Thyroid gland (tissue), 4 donors: ENCODE data around the gene HNRNPD. TPM values are rescaled to one million over a fixed set of nuclear protein-coding genes. Genes with fewer than 3 reads are reported as not detected.

Experiments
- DNase-seq, 2 donors: peaks; one replicate each; pipeline ENCODE4 v3.0.0-alpha.2; 2019
- H3K27ac ChIP-seq, 3 donors: fragments of 200-600 bp; sonication (generic); 1 replicate in 2 of 3; 2 replicates in 1 of 3; pipeline ENCODE4 v1.5.1; 2016 to 2019; ENCODE audit warnings: mild to moderate bottlenecking in 1 of 3, moderate library complexity in 1 of 3
- H3K27me3 ChIP-seq: fragments of 200-600 bp; sonication (generic); one replicate; pipeline ENCODE4 v1.5.1; 2019
- H3K36me3 ChIP-seq, 2 donors: fragments of 200-600 bp; sonication (generic); one replicate each; pipeline ENCODE4 v1.5.1; 2016 to 2019
- H3K4me1 ChIP-seq, 2 donors: fragments of 200-600 bp; sonication (generic); one replicate each; pipeline ENCODE4 v1.5.1; 2017 to 2019
- H3K4me3 ChIP-seq, 3 donors: fragments of 200-600 bp; sonication (generic); replicated peaks in 1 of 3; 1 replicate in 2 of 3; 2 replicates in 1 of 3; pipeline ENCODE4 v1.5.1; 2016; ENCODE audit warnings: mild to moderate bottlenecking in 1 of 3
- H3K9me3 ChIP-seq: fragments of 200-600 bp; sonication (generic); one replicate; pipeline ENCODE4 v1.5.1; 2017
- CTCF ChIP-seq, 6 experiments: fragments of 200-600 bp in 3 of 6; fragments of 450-650 bp in 3 of 6; sonication (generic) in 3 of 6; IDR thresholded peaks; one replicate each; pipeline ENCODE4 v1.5.1; 2016 to 2019; ENCODE audit warnings: antibody characterized with exemption in 6 of 6, mild to moderate bottlenecking in 2 of 6, inconsistent platforms in 1 of 6, moderate library complexity in 1 of 6
- POLR2A ChIP-seq, 2 donors: fragments of 450-650 bp; IDR thresholded peaks; one replicate each; pipeline ENCODE4 v1.6.1; 2017; ENCODE audit warnings: antibody characterized with exemption in 2 of 2, mild to moderate bottlenecking in 2 of 2, moderate library complexity in 1 of 2
- WGBS, 2 donors: methylation state at CpG; one replicate each; pipeline ENCODE4 v1.1.5; 2017; 5-methylcytosine and 5-hydroxymethylcytosine counted together
- intact Hi-C: fragments of 100-400 bp; cut with DNase I; formaldehyde crosslinking; loops from one replicate; pipeline ENCODE4 v1.15.1; 2023
- total RNA-seq, 4 donors: library from RNA; depleted of rRNA; stranded (reverse); fragments of >200 nt; gene quantifications; one replicate each; pipeline ENCODE4 v1.2.3, GENCODE V29; 2016

HNRNPD gene
- total RNA-seq, 4 donors from 2014 or later: 67.1 to 145 (median 93.8) TPM

DNA sequence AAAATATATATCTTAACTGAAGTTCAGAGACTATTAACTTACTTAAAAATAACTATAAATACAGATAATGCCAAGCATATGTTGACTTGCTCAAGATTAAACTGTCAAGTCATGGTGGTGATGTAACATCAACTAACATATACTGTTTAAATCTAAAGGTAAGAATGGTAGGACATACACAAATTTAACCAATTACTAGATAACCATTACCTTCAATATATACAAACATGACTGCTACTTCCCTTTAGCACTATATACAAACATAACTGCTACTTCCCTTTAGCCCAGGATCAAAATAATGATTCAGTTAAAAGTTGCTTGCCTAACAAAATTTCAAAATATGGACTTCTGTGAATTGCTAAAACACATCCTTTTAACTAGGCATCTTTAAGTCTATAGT lies 14.9 kb downstream of the HNRNPD start:
- Histone ChIP-seq H3K36me3 (peaks cover 29 to 37% of the 10 kb centered on the region in 2 donors), H3K9me3 (no peaks in the 10 kb centered on the region), H3K27me3 (no peaks in the 10 kb centered on the region), H3K4me1 (peaks cover 17 to 28% of the 10 kb centered on the region in 2 donors), H3K27ac (no peak overlapping the region), H3K4me3 (no peak overlapping the region)
- TF ChIP-seq CTCF (IDR thresholded peaks at IDR 0.05) (no peak), POLR2A (IDR thresholded peaks at IDR 0.05) (no peak)
- intact Hi-C loops: no loop called here
- no peak for DNase-seq

DNA sequence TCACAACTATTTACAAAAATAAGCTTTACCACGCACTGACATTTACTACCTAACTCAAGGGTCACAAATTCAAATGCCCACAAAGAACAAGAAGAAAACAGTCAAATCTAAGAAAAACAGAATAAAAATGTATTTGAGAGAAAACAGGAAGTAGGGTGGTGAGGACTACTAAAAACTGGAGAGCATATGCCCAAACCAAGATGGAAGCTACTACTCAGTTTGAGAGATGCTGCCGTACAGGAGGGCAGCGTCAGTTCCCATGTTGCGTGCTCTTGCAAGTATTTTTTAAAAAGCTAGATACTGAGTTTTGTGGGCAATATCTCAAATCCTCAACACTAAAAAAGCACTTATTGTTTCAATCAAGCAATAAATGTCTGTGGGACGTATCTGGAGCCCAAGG lies 16.2 kb downstream of the HNRNPD start:
- H3K27me3 ChIP-seq: no peaks in the 10 kb centered on the region
- H3K27ac ChIP-seq: no peak overlapping the region
- no peak for TF ChIP-seq POLR2A (IDR thresholded peaks at IDR 0.05)
- no peak for TF ChIP-seq CTCF (IDR thresholded peaks at IDR 0.05)
- intact Hi-C loops: no loop called here
- H3K9me3 ChIP-seq: no peaks in the 10 kb centered on the region
- 78 to 87% methylated on average over 5 of the region's 5 CpGs for WGBS, 2 donors
- DNase-seq: no peak
- peaks cover 9 to 21% of the 10 kb centered on the region in 2 donors for H3K4me1 ChIP-seq
- H3K4me3 ChIP-seq: no peak overlapping the region
- H3K36me3 ChIP-seq: peaks cover 34 to 40% of the 10 kb centered on the region in 2 donors

- TF ChIP-seq POLR2A (IDR thresholded peaks at IDR 0.05) (no peak), CTCF (IDR thresholded peaks at IDR 0.05) (no peak)
- no peak overlapping the region for H3K27ac ChIP-seq
- H3K27me3 ChIP-seq: no peaks in the 10 kb centered on the region
- H3K4me3 ChIP-seq: no peak overlapping the region
- intact Hi-C loops: no loop called here
- no peaks in the 10 kb centered on the region for H3K9me3 ChIP-seq
- no peak for DNase-seq
- H3K36me3 ChIP-seq: peaks cover 40 to 48% of the 10 kb centered on the region in 2 donors
- WGBS, 2 donors: 96 to 97% methylated on average over 11 of the region's 11 CpGs
- H3K4me1 ChIP-seq: peaks cover 0 to 7% of the 10 kb centered on the region in 2 donors
Measured at GRCh38 chr4:82354788-82355187, 19.0 kb downstream of the HNRNPD start.

DNA sequence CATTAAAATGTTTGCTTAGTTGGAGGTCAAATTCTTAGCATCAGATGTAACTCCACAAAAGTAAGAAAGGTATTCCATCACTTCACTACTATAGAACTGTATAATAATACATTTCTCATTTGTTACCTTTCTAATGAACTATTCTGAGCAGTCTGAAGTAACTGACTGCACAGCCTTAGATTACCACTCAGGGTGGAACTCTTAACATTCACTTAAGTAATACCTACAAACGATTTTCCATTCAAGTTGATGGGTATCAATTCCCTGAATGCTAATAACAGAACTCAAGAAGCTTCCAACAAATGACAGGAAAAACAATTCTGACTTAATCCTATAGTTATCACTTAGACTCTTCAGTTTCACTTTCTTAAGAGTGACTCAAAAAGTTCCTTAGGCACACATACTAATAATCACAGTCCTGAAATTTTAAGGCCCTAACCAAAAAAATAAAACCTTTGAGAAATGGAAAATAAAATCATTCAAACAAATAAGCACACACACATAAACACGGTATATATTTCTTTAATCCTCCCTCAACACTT lies 20.9 kb downstream of the HNRNPD start:
- Histone ChIP-seq H3K36me3 (peaks cover 39 to 48% of the 10 kb centered on the region in 2 donors), H3K27me3 (no peaks in the 10 kb centered on the region), H3K4me3 (no peak overlapping the region), H3K4me1 (no peaks in the 10 kb centered on the region), H3K27ac (no peak overlapping the region), H3K9me3 (no peaks in the 10 kb centered on the region)
- intact Hi-C loops: no loop called here
- 47 to 60% methylated on average over 2 of the region's 2 CpGs for WGBS, 2 donors
- no peak for TF ChIP-seq CTCF (IDR thresholded peaks at IDR 0.05)
- TF ChIP-seq POLR2A (IDR thresholded peaks at IDR 0.05): no peak
- no peak for DNase-seq

DNA sequence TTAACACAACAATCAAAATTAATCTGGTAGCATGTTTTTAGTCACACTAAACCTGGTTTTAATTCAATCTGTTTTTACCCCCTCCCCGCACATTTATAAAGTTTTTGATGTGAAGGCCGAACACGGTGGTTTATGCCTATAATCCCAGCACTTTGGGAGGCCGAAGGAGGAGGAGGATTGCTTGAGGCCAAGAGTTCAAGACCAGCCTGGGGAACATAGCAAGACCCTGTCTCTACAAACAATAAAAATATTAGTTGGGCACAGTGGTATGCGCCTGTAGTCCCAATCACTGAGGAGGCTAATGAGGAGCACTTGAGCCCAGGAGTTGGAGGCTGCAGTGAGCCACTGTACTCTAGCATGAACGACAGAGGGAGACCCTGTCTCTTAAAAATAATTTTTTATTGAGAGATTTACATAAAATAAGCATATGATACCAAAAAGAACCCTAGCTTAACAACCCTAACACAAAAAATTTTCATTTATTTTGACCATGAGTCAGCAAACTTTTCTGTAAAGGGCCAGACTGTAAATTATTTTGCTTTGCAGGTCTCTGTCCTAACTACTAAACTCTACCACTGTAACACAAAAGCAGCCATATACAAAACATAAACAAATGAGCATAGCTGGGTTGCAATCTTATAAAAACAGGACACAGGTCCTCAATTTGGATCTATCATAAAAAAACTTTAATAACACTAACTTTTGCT lies 21.5 kb downstream of the HNRNPD start:
- intact Hi-C loops: no loop called here
- no peak for DNase-seq
- no peaks in the 10 kb centered on the region for H3K27me3 ChIP-seq
- WGBS, 2 donors: 93 to 97% methylated on average over 6 of the region's 6 CpGs
- H3K9me3 ChIP-seq: no peaks in the 10 kb centered on the region
- H3K36me3 ChIP-seq: peaks cover 35 to 48% of the 10 kb centered on the region in 2 donors
- H3K4me3 ChIP-seq: no peak overlapping the region
- TF ChIP-seq POLR2A (IDR thresholded peaks at IDR 0.05): no peak
- TF ChIP-seq CTCF (IDR thresholded peaks at IDR 0.05): no peak
- no peak overlapping the region for H3K27ac ChIP-seq
- H3K4me1 ChIP-seq: no peaks in the 10 kb centered on the region
